H1 (cell line): ENCODE measurements around the gene PLD5. TPM values are rescaled to one million over a fixed set of nuclear protein-coding genes. Genes with fewer than 3 reads are reported as not detected.

ENCODE experiments used
- CTCF ChIA-PET: fragments of 300-600 bp; sonication (Branson Sonifier 250); formaldehyde crosslinking; loops from one replicate; lab custom pipeline; 2021; ENCODE audit not compliant: partially characterized antibody; lab: Charles Lee
- POLR2A ChIA-PET: fragments of 300-600 bp; sonication (Branson Sonifier 250); formaldehyde crosslinking; loops from one replicate; lab custom pipeline; 2021; ENCODE audit warnings: inconsistent platforms; ENCODE audit not compliant: partially characterized antibody; lab: Charles Lee
- DNase-seq, 2 experiments: peaks; one replicate each; pipeline versions ENCODE4 v3.0.0 to v3.0.0-alpha.2; 2010 to 2022; ENCODE audit warnings: low spot score in 2 of 2, low read depth in 1 of 2, mixed read lengths in 1 of 2
- FAIRE-seq: peaks from 2 replicates; lab custom pipeline; 2011; peaks lifted over from hg19 to GRCh38; lab: Jason Lieb, UNC
- H2AFZ ChIP-seq: 2 replicates; pipeline ENCODE4 v1.8.1; 2012; ENCODE audit warnings: low read length, inconsistent platforms
- H2AK5ac ChIP-seq: 2 replicates; pipeline ENCODE4 v1.6.1; 2013; ENCODE audit warnings: low read depth, low read length
- H2BK120ac ChIP-seq: replicated peaks from 2 replicates; pipeline ENCODE3; 2013; ENCODE audit warnings: low read depth, low read length, inconsistent platforms
- H2BK12ac ChIP-seq: 2 replicates; pipeline ENCODE4 v1.6.1; 2013; ENCODE audit warnings: low read depth, low read length
- H2BK15ac ChIP-seq: 2 replicates; pipeline ENCODE4 v1.6.1; 2013; ENCODE audit warnings: low read length
- H2BK20ac ChIP-seq: 2 replicates; pipeline ENCODE4 v1.6.1; 2013; ENCODE audit warnings: low read length
- H2BK5ac ChIP-seq: 2 replicates; pipeline ENCODE4 v1.6.1; 2013; ENCODE audit warnings: low read depth, low read length
- H3K14ac ChIP-seq: 2 replicates; pipeline ENCODE4 v1.6.1; 2013; ENCODE audit warnings: inconsistent platforms; ENCODE audit not compliant: insufficient read length
- H3K18ac ChIP-seq: 2 replicates; pipeline ENCODE4 v1.6.1; 2013; ENCODE audit warnings: low read length; ENCODE audit errors: extremely low read depth
- H3K23ac ChIP-seq: 2 replicates; pipeline ENCODE4 v1.6.1; 2013; ENCODE audit warnings: inconsistent platforms; ENCODE audit not compliant: insufficient read length
- H3K23me2 ChIP-seq: 2 replicates; pipeline ENCODE4 v1.6.1; 2013; ENCODE audit warnings: low read depth, low read length
- H3K27ac ChIP-seq: 2 replicates; pipeline ENCODE4 v1.6.1; 2011; ENCODE audit warnings: low read depth, low read length, inconsistent platforms
- H3K27me3 ChIP-seq, 4 experiments: replicated peaks in 1 of 4; 1 replicate in 1 of 4; 2 replicates in 3 of 4; pipeline versions ENCODE4 v1.6.1 to v1.8.1; 2011 to 2013; ENCODE audit warnings: low read length in 3 of 4, mild to moderate bottlenecking in 3 of 4, inconsistent platforms in 2 of 4, mixed read lengths in 2 of 4, moderate library complexity in 1 of 4; ENCODE audit not compliant: control insufficient read depth in 3 of 4, insufficient read depth in 3 of 4; ENCODE audit errors: extremely low read depth in 1 of 4
- H3K36me3 ChIP-seq, 4 experiments: 2 replicates each; pipeline versions ENCODE4 v1.6.1 to v1.8.1; 2011 to 2013; ENCODE audit warnings: mild to moderate bottlenecking in 4 of 4, low read length in 3 of 4, moderate library complexity in 2 of 4, control low read depth in 1 of 4, inconsistent platforms in 1 of 4; ENCODE audit not compliant: insufficient read depth in 4 of 4, control insufficient read depth in 2 of 4
- H3K4ac ChIP-seq: replicated peaks from 2 replicates; pipeline ENCODE3; 2013; ENCODE audit warnings: low read length, low read depth, mixed read lengths, inconsistent platforms; ENCODE audit not compliant: insufficient read length
- H3K4me1 ChIP-seq, 4 experiments: replicated peaks in 1 of 4; 1 replicate in 1 of 4; 2 replicates in 3 of 4; pipeline versions ENCODE4 v1.6.1 to v1.8.1; 2011 to 2013; ENCODE audit warnings: low read length in 3 of 4, inconsistent platforms in 2 of 4, mixed read lengths in 1 of 4; ENCODE audit not compliant: insufficient read depth in 4 of 4, control insufficient read depth in 3 of 4
- H3K4me2 ChIP-seq, 2 experiments: 2 replicates each; pipeline versions ENCODE4 v1.6.1 to v1.8.1; 2011 to 2013; ENCODE audit warnings: low read depth in 2 of 2, low read length in 2 of 2, control low read depth in 1 of 2, inconsistent platforms in 1 of 2, mild to moderate bottlenecking in 1 of 2; ENCODE audit not compliant: insufficient read depth in 1 of 2
- H3K4me3 ChIP-seq, 4 experiments: fragments of 200-600, 300-600 bp in 1 of 4; sonication (generic), shearing (Covaris generic), sonication (Bioruptor Twin) in 1 of 4; 2 replicates each; pipeline versions ENCODE4 v1.5.1 to v1.8.1; 2011 to 2016; ENCODE audit warnings: low read length in 4 of 4, low read depth in 3 of 4, control low read depth in 2 of 4, inconsistent platforms in 2 of 4, mild to moderate bottlenecking in 2 of 4, mixed read lengths in 1 of 4, moderate library complexity in 1 of 4; ENCODE audit not compliant: insufficient read depth in 2 of 4; ENCODE audit errors: extremely low read depth in 1 of 4
- H3K56ac ChIP-seq: replicated peaks from 2 replicates; pipeline ENCODE3; 2013; ENCODE audit warnings: low read depth, mild to moderate bottlenecking, mixed read lengths, low read length, inconsistent platforms; ENCODE audit not compliant: insufficient read length
- H3K79me1 ChIP-seq: 2 replicates; pipeline ENCODE4 v1.6.1; 2013; ENCODE audit warnings: low read depth, low read length, control low read depth
- H3K79me2 ChIP-seq, 2 experiments: 2 replicates each; pipeline versions ENCODE4 v1.6.1 to v1.8.1; 2012 to 2013; ENCODE audit warnings: low read length in 2 of 2, mild to moderate bottlenecking in 2 of 2, inconsistent platforms in 1 of 2; ENCODE audit not compliant: insufficient read depth in 2 of 2, control insufficient read depth in 1 of 2
- H3K9ac ChIP-seq, 4 experiments: replicated peaks in 1 of 4; 1 replicate in 1 of 4; 2 replicates in 3 of 4; pipeline versions ENCODE4 v1.6.1 to v1.8.1; 2011 to 2013; ENCODE audit warnings: low read depth in 3 of 4, low read length in 3 of 4, control low read depth in 2 of 4, mild to moderate bottlenecking in 2 of 4, moderate library complexity in 2 of 4, inconsistent platforms in 1 of 4; ENCODE audit errors: extremely low read depth in 1 of 4
- H3K9me3 ChIP-seq, 2 experiments: 2 replicates each; pipeline versions ENCODE4 v1.6.1 to v1.8.1; 2012 to 2013; ENCODE audit warnings: mild to moderate bottlenecking in 2 of 2, moderate library complexity in 2 of 2, control low read depth in 1 of 2, inconsistent platforms in 1 of 2, low read depth in 1 of 2, low read length in 1 of 2, mixed read lengths in 1 of 2; ENCODE audit not compliant: insufficient read depth in 2 of 2
- H4K20me1 ChIP-seq, 2 experiments: replicated peaks in 1 of 2; 2 replicates each; pipeline versions ENCODE3 to v1.8.1; 2011 to 2013; ENCODE audit warnings: inconsistent platforms in 2 of 2, low read length in 2 of 2, mild to moderate bottlenecking in 1 of 2; ENCODE audit not compliant: insufficient read depth in 2 of 2, control insufficient read depth in 1 of 2
- H4K5ac ChIP-seq: 2 replicates; pipeline ENCODE4 v1.6.1; 2013; ENCODE audit warnings: low read length, low read depth, mixed read lengths, inconsistent platforms; ENCODE audit not compliant: insufficient read length
- H4K8ac ChIP-seq: 2 replicates; pipeline ENCODE4 v1.8.0; 2013; ENCODE audit warnings: mild to moderate bottlenecking, moderate library complexity, low read length, inconsistent platforms; ENCODE audit not compliant: insufficient read depth; ENCODE audit errors: extremely low read depth
- H4K91ac ChIP-seq: replicated peaks from 2 replicates; pipeline ENCODE3; 2013; ENCODE audit warnings: low read length, mixed read lengths, inconsistent platforms; ENCODE audit not compliant: insufficient read length
- CEBPB ChIP-seq: IDR thresholded peaks from 2 replicates; pipeline ENCODE4 v1.6.1; 2012; ENCODE audit warnings: low read depth, low read length
- CHD2 ChIP-seq: IDR thresholded peaks from 2 replicates; pipeline ENCODE4 v1.6.1; 2012; ENCODE audit warnings: low read length, improper control_type of control experiment
- CTBP2 ChIP-seq: IDR thresholded peaks from 2 replicates; pipeline ENCODE4 v1.7.0; 2011; ENCODE audit warnings: borderline replicate concordance, mild to moderate bottlenecking, moderate library complexity, mixed read lengths, low read length; ENCODE audit not compliant: insufficient read depth, insufficient read length
- FOSL1 ChIP-seq: IDR thresholded peaks from 2 replicates; pipeline ENCODE4 v1.6.1; 2011; ENCODE audit warnings: mild to moderate bottlenecking, low read depth, low read length, moderate library complexity; ENCODE audit not compliant: insufficient read depth
- GTF2F1 ChIP-seq: IDR thresholded peaks from 2 replicates; pipeline ENCODE4 v1.6.1; 2012; ENCODE audit warnings: low read depth, low read length, improper control_type of control experiment, borderline replicate concordance
- JUND ChIP-seq: IDR thresholded peaks from 2 replicates; pipeline ENCODE4 v1.6.1; 2011; ENCODE audit warnings: mild to moderate bottlenecking, improper control_type of control experiment, low read length
- RAD21 ChIP-seq, 2 experiments: IDR thresholded peaks in 1 of 2; conservative IDR thresholded peaks in 1 of 2; 2 replicates each; pipeline ENCODE4 v1.6.1; 2011; ENCODE audit warnings: low read depth in 2 of 2, low read length in 2 of 2, improper control_type of control experiment in 1 of 2, inconsistent platforms in 1 of 2, mild to moderate bottlenecking in 1 of 2, moderate library complexity in 1 of 2
- SP4 ChIP-seq: IDR thresholded peaks from 2 replicates; pipeline ENCODE4 v1.6.1; 2012; ENCODE audit warnings: low read length, inconsistent platforms
- TCF12 ChIP-seq: IDR thresholded peaks from 2 replicates; pipeline ENCODE4 v1.6.1; 2011; ENCODE audit warnings: low read depth, mild to moderate bottlenecking, low read length
- TEAD4 ChIP-seq: IDR thresholded peaks from 2 replicates; pipeline ENCODE4 v1.6.1; 2012; ENCODE audit warnings: low read depth, low read length, inconsistent platforms, mixed read lengths
- WGBS, 2 experiments: shearing (Covaris generic) in 1 of 2; methylation state at CpG; one replicate each; pipeline versions ENCODE4 v1.1.6 to v1.1.7; 2013 to 2015; ENCODE audit warnings: low lambda C conversion rate in 2 of 2, mixed read lengths in 2 of 2, inconsistent platforms in 1 of 2, low coverage in 1 of 2, missing lambda C conversion rate in 1 of 2; ENCODE audit not compliant: insufficient replicate concordance in 2 of 2, insufficient coverage in 1 of 2, insufficient read length in 1 of 2; ENCODE audit errors: extremely low coverage in 1 of 2, missing lambda C conversion rate in 1 of 2; 5-methylcytosine and 5-hydroxymethylcytosine counted together
- polyA plus RNA-seq, 7 experiments: library from polyadenylated mRNA; depleted of rRNA in 3 of 7; stranded (reverse) in 5 of 7; unstranded in 2 of 7; fragments of >200 nt in 5 of 7; fragments of 200-250 nt in 2 of 7; gene quantifications; 1 replicate in 5 of 7; 2 replicates in 1 of 7; 4 replicates in 1 of 7; pipeline versions ENCODE4 v1.2.1 to v1.2.3, GENCODE V29; 2011 to 2013; ENCODE audit warnings: missing spikeins in 2 of 7, mixed read lengths in 2 of 7
- total RNA-seq: library from RNA; stranded (reverse); fragmentation: NEBNext Ultra II Directional; extraction: Animal tissue kit (Norgen Biotek cat#: 25700); gene quantifications from 2 replicates; pipeline ENCODE4 v1.2.1, GENCODE V29; 2021
- TF ChIP-seq, protein P1 (sequence below): IDR thresholded peaks from 2 replicates; pipeline ENCODE4 v1.6.1; 2012; ENCODE audit warnings: inconsistent platforms
- TF ChIP-seq, protein P2 (sequence below), 3 experiments: IDR thresholded peaks; 1 replicate in 2 of 3; 2 replicates in 1 of 3; pipeline versions ENCODE4 v1.5.1 to v1.6.1; 2011; ENCODE audit warnings: low read length in 3 of 3, mild to moderate bottlenecking in 3 of 3, inconsistent platforms in 2 of 3, low read depth in 1 of 3, moderate library complexity in 1 of 3; ENCODE audit not compliant: insufficient read depth in 1 of 3; ENCODE audit errors: control extremely low read depth in 1 of 3

Gene PLD5
- total and polyA plus RNA-seq, 2 of the 8 experiments (the other 6 are each of a cell fraction or from before 2014, with no cell fraction given) = 0.86 to 8.5 TPM

GRCh38 chr1:242237051-242237450 is 287.4 kb downstream of the PLD5 start:
- CTCF ChIA-PET = interaction anchor here (0.6 to 1.2 kb wide), 4 partner anchors 8 to 436 kb away, joined by 3 to 7 read pairs (median 4); no protein-coding TSS in a partner anchor
- no peak overlapping the region for H3K9ac ChIP-seq
- TF ChIP-seq TEAD4 = no peak
- TF ChIP-seq, protein P1, sequence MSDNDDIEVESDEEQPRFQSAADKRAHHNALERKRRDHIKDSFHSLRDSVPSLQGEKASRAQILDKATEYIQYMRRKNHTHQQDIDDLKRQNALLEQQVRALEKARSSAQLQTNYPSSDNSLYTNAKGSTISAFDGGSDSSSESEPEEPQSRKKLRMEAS = no peak
- TF ChIP-seq SP4 = no peak
- no peak for TF ChIP-seq CTBP2
- TF ChIP-seq CEBPB = no peak
- no peak for TF ChIP-seq JUND
- TF ChIP-seq GTF2F1 = no peak
- TF ChIP-seq TCF12 = no peak
- TF ChIP-seq CHD2 = no peak
- TF ChIP-seq FOSL1 = no peak
- TF ChIP-seq, protein P2, sequence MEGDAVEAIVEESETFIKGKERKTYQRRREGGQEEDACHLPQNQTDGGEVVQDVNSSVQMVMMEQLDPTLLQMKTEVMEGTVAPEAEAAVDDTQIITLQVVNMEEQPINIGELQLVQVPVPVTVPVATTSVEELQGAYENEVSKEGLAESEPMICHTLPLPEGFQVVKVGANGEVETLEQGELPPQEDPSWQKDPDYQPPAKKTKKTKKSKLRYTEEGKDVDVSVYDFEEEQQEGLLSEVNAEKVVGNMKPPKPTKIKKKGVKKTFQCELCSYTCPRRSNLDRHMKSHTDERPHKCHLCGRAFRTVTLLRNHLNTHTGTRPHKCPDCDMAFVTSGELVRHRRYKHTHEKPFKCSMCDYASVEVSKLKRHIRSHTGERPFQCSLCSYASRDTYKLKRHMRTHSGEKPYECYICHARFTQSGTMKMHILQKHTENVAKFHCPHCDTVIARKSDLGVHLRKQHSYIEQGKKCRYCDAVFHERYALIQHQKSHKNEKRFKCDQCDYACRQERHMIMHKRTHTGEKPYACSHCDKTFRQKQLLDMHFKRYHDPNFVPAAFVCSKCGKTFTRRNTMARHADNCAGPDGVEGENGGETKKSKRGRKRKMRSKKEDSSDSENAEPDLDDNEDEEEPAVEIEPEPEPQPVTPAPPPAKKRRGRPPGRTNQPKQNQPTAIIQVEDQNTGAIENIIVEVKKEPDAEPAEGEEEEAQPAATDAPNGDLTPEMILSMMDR (IDR thresholded peaks at IDR 0.05; ENCODE audit: control extremely low read depth in 1 of 3, insufficient read depth in 1 of 3, low read depth in 1 of 3, low read length in 3 of 3) = no peak
- TF ChIP-seq RAD21 (IDR thresholded peaks at IDR 0.05 in 1 of 2, conservative IDR thresholded peaks at IDR 0.05 in 1 of 2; ENCODE audit: low read depth in 2 of 2, low read length in 2 of 2) = no peak

More at GRCh38 chr1:242237051-242237450, 287.4 kb downstream of the PLD5 start:
- no peak for FAIRE-seq
- Histone ChIP-seq H3K4me3 (no peak overlapping the region), H2BK120ac (no peak overlapping the region), H3K27ac (no peak overlapping the region), H3K14ac (no peak overlapping the region), H2BK20ac (no peak overlapping the region), H2BK15ac (no peak overlapping the region), H2AFZ (no peak overlapping the region), H3K9me3 (0 out of 4 replicates have a peak, but pooled peaks cover 0 to 2% of the 10 kb centered on the region in 2 experiments), H3K79me2 (no peaks in the 10 kb centered on the region), H2BK12ac (no peak overlapping the region), H3K23me2 (no peaks in the 10 kb centered on the region), H2AK5ac (no peak overlapping the region), H2BK5ac (no peak overlapping the region), H3K4ac (no peak overlapping the region), H3K23ac (no peak overlapping the region), H3K4me2 (no peak overlapping the region), H3K36me3 (no peaks in the 10 kb centered on the region), H3K18ac (no peak overlapping the region), H3K79me1 (no peaks in the 10 kb centered on the region), H3K56ac (no peak overlapping the region), H4K8ac (no peak overlapping the region), H4K91ac (no peak overlapping the region), H3K27me3 (no peaks in the 10 kb centered on the region), H4K5ac (no peak overlapping the region), H3K4me1 (no peaks in the 10 kb centered on the region; a peak in 1 of 7 replicates), H4K20me1 (no peaks in the 10 kb centered on the region)
- WGBS, 2 experiments = 86% methylated on average over 1 of the region's 1 CpG; no CpG with 5 or more reads in 1 of the 2 experiments
- POLR2A ChIA-PET = no interaction called here
- no peak for DNase-seq
